Erythroblast (primary cell): ENCODE results near the gene BCL2L12.

Experiments
- GATA1 ChIP-seq: IDR thresholded peaks from 2 replicates; pipeline ENCODE4 v1.6.1; 2011; ENCODE audit warnings: low read depth, mild to moderate bottlenecking, control low read depth, low read length, moderate library complexity
- POLR2A ChIP-seq: IDR thresholded peaks from 2 replicates; pipeline ENCODE4 v1.6.1; 2011; ENCODE audit warnings: mild to moderate bottlenecking, low read length

- no peak for TF ChIP-seq POLR2A
- no peak for TF ChIP-seq GATA1
Observed at GRCh38 chr19:49658566-49659442, 6.9 kb upstream of the BCL2L12 start.
